Esophagus squamous epithelium (tissue), 5 donors: Measurements from ENCODE around the gene CMYA5. TPM values are rescaled to one million over a fixed set of nuclear protein-coding genes. Genes with fewer than 3 reads are reported as not detected.
"Not testable (repeated sequence)": the region's sequence is repeated elsewhere in the genome, so short reads cannot be mapped to it uniquely, and the experiment has no call there.

ENCODE experiments used
- DNase-seq: peaks from one replicate; lab custom pipeline; 2025; lab: John Stamatoyannopoulos, UW
- H3K27ac ChIP-seq, 4 donors: fragments of 200-600 bp; sonication (generic); one replicate each; pipeline ENCODE4 v1.5.1; 2016 to 2019; ENCODE audit warnings: mild to moderate bottlenecking in 1 of 4
- H3K27me3 ChIP-seq, 4 donors: fragments of 200-600 bp; sonication (generic); 1 replicate in 3 of 4; 2 replicates in 1 of 4; pipeline versions ENCODE4 v1.5.1 to v1.6.0; 2017 to 2021; ENCODE audit warnings: antibody characterized with exemption in 1 of 4
- H3K36me3 ChIP-seq, 3 donors: fragments of 200-600 bp; sonication (generic); one replicate each; pipeline ENCODE4 v1.5.1; 2016 to 2019
- H3K4me1 ChIP-seq, 3 donors: fragments of 200-600 bp; sonication (generic); one replicate each; pipeline ENCODE4 v1.5.1; 2017 to 2019
- H3K4me3 ChIP-seq, 4 donors: fragments of 200-600 bp; sonication (generic); 1 replicate in 3 of 4; 2 replicates in 1 of 4; pipeline ENCODE4 v1.5.1; 2016 to 2019; ENCODE audit warnings: mild to moderate bottlenecking in 2 of 4, moderate library complexity in 1 of 4
- H3K9me3 ChIP-seq, 3 donors: fragments of 200-600 bp; sonication (generic); one replicate each; pipeline ENCODE4 v1.5.1; 2016 to 2019
- CTCF ChIP-seq, 6 experiments: fragments of 450-650 bp in 4 of 6; fragments of 200-600 bp in 2 of 6; sonication (generic) in 2 of 6; IDR thresholded peaks; one replicate each; pipeline ENCODE4 v1.5.1; 2016 to 2019; ENCODE audit warnings: antibody characterized with exemption in 6 of 6, mild to moderate bottlenecking in 4 of 6, moderate library complexity in 4 of 6
- POLR2A ChIP-seq, 4 donors: fragments of 450-650 bp; IDR thresholded peaks; one replicate each; pipeline ENCODE4 v1.6.1; 2017; ENCODE audit warnings: antibody characterized with exemption in 4 of 4, mild to moderate bottlenecking in 4 of 4, moderate library complexity in 3 of 4
- WGBS, 2 donors: methylation state at CpG; one replicate each; pipeline ENCODE4 v1.1.5; 2018; 5-methylcytosine and 5-hydroxymethylcytosine counted together
- intact Hi-C: fragments of 100-400 bp; cut with DNase I; formaldehyde crosslinking; loops from one replicate; pipeline ENCODE4 v1.15.0; 2022
- total RNA-seq, 4 donors: library from RNA; depleted of rRNA; stranded (reverse); fragments of >200 nt; gene quantifications; one replicate each; pipeline ENCODE4 v1.1.0, GENCODE V29; 2016
- donor health status: DM: yes; HTN: yes; CAD: no.

The CMYA5 gene
- total RNA-seq, 4 donors from 2014 or later, result 0.11 to 3.6 (median 0.81) TPM

GRCh38 chr5:79663212-79663611 is 26.4 kb upstream of the CMYA5 start:
- peaks cover 0 to 71% (median 6%) of the 10 kb centered on the region in 3 donors for H3K36me3 ChIP-seq
- DNase-seq, result no peak
- H3K27ac ChIP-seq, result no peak overlapping the region
- H3K4me1 ChIP-seq, result no peaks in the 10 kb centered on the region
- no peak overlapping the region for H3K4me3 ChIP-seq
- no peaks in the 10 kb centered on the region for H3K9me3 ChIP-seq
- TF ChIP-seq CTCF (IDR thresholded peaks at IDR 0.05) (no peak), POLR2A (IDR thresholded peaks at IDR 0.05) (no peak)
- intact Hi-C loops, result no loop called here
- H3K27me3 ChIP-seq, result no peaks in the 10 kb centered on the region
- WGBS, 2 donors, result 73 to 83% methylated on average over 3 of the region's 3 CpGs

GRCh38 chr5:79666758-79667157 is 22.9 kb upstream of the CMYA5 start:
- TF ChIP-seq CTCF (IDR thresholded peaks at IDR 0.05), result no peak
- TF ChIP-seq POLR2A (IDR thresholded peaks at IDR 0.05), result no peak
- H3K9me3 ChIP-seq, result no peaks in the 10 kb centered on the region
- H3K36me3 ChIP-seq, result peaks cover 0 to 70% (median 4%) of the 10 kb centered on the region in 3 donors
- DNase-seq, result no peak
- 80 to 92% methylated on average over 3 of the region's 3 CpGs for WGBS, 2 donors
- intact Hi-C loops, result no loop called here
- no peak overlapping the region for H3K4me3 ChIP-seq
- H3K27me3 ChIP-seq, result no peaks in the 10 kb centered on the region
- H3K4me1 ChIP-seq, result no peaks in the 10 kb centered on the region
- H3K27ac ChIP-seq, result no peak overlapping the region

- no peaks in the 10 kb centered on the region for H3K4me1 ChIP-seq
- TF ChIP-seq POLR2A (IDR thresholded peaks at IDR 0.05) (no peak), CTCF (IDR thresholded peaks at IDR 0.05) (no peak)
- peaks cover 0 to 84% (median 4%) of the 10 kb centered on the region in 3 donors for H3K36me3 ChIP-seq
- intact Hi-C loops, result no loop called here
- H3K4me3 ChIP-seq, result no peak overlapping the region
- no peak for DNase-seq
- WGBS, 2 donors, result 94 to 98% methylated on average over 2 of the region's 2 CpGs
- H3K27ac ChIP-seq, result no peak overlapping the region
- H3K27me3 ChIP-seq, result no peaks in the 10 kb centered on the region
- no peaks in the 10 kb centered on the region for H3K9me3 ChIP-seq
Measured at GRCh38 chr5:79672392-79672791, 17.2 kb upstream of the CMYA5 start.

DNA sequence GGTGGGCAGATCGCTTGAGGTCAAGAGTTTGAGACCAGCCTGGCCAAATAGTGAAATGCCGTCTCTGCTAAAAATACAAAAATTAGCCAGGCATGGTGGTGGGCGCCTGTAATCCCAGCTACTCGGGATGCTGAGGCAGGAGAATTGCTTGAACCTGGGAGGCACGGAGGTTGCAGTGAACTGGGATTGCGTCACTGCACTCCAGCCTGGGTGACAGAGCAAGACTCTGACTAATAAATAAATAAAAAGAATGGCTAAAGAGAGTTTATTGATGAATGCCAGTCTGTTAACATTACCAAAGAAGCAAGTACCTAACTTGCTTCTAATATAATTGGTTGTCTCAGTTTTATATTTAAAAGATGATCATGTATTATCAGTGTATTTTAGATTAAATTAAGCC is 13.3 kb upstream of the CMYA5 start:
- H3K4me1 ChIP-seq, H3K27ac ChIP-seq, DNase-seq, H3K27me3 ChIP-seq, H3K9me3 ChIP-seq, H3K4me3 ChIP-seq, intact Hi-C loops: not testable (repeated sequence)
- WGBS, 2 donors, result 80 to 97% methylated on average over 4 to 5 of the region's 6 CpGs
- H3K36me3 ChIP-seq, result peaks cover 0 to 92% (median 6%) of the 10 kb centered on the region in 3 donors

GRCh38 chr5:79682102-79682501 is 7.5 kb upstream of the CMYA5 start:
- H3K27ac ChIP-seq, H3K4me3 ChIP-seq, H3K4me1 ChIP-seq, H3K9me3 ChIP-seq, DNase-seq, H3K27me3 ChIP-seq, intact Hi-C loops: not testable (repeated sequence)
- WGBS, 2 donors, result 57 to 86% methylated on average over 3 of the region's 3 CpGs
- peaks cover 4 to 95% (median 13%) of the 10 kb centered on the region in 3 donors for H3K36me3 ChIP-seq

DNA sequence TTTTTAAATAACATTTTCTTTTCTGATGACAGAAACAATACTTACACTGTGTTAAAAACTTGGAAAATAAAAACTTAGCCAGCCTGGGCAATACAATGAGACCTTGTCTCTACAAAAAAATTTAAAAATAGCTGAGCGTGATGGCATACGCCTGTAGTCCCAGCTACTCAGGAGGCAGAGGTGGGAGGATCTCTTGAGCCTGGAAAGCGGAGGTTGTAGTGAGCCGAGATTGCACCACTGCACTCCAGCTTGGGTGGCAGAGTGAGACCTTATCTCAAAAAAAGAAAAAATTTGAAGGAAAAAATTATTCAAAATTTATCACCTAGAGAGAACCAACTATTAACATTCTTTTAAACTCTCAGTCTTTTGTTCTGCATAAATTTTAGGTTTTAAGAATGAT is 4.9 kb upstream of the CMYA5 start:
- Histone ChIP-seq H3K4me1 (peaks cover 4 to 10% (median 6%) of the 10 kb centered on the region in 3 donors), H3K27me3 (no peaks in the 10 kb centered on the region), H3K36me3 (peaks cover 4 to 74% (median 13%) of the 10 kb centered on the region in 3 donors), H3K9me3 (no peaks in the 10 kb centered on the region), H3K27ac (no peak overlapping the region), H3K4me3 (no peak overlapping the region)
- DNase-seq, result no peak
- intact Hi-C loops, result no loop called here
- WGBS, 2 donors, result 91 to 96% methylated on average over 4 of the region's 4 CpGs
- no peak for TF ChIP-seq POLR2A (IDR thresholded peaks at IDR 0.05)
- TF ChIP-seq CTCF (IDR thresholded peaks at IDR 0.05), result no peak
